Cardiac muscle cell (in vitro differentiated cells and primary cell): ENCODE data around the gene FMN2. TPM values are rescaled to one million over a fixed set of nuclear protein-coding genes. Genes with fewer than 3 reads are reported as not detected.

ENCODE experiments used
- DNase-seq, 2 donors: peaks; one replicate each; pipeline versions ENCODE4 v3.0.0 to v3.0.0-alpha.2; 2010 to 2017; ENCODE audit warnings: low read depth in 1 of 2, low spot score in 1 of 2
- H3K27ac ChIP-seq: fragments of 200-600 bp; sonication (generic); 2 replicates; pipeline ENCODE4 v1.5.1; 2016
- H3K27me3 ChIP-seq: fragments of 200-600 bp; sonication (generic); 2 replicates; pipeline ENCODE4 v1.6.0; 2016; ENCODE audit warnings: control low read depth
- H3K36me3 ChIP-seq: fragments of 200-600 bp; sonication (generic); 2 replicates; pipeline ENCODE4 v1.5.1; 2016; ENCODE audit warnings: control low read depth
- H3K4me1 ChIP-seq: fragments of 200-600 bp; sonication (generic); 2 replicates; pipeline ENCODE4 v1.8.1; 2017; ENCODE audit warnings: low read depth, mild to moderate bottlenecking, mixed run types
- H3K4me3 ChIP-seq: fragments of 200-600 bp; sonication (generic); 2 replicates; pipeline ENCODE4 v1.5.1; 2016; ENCODE audit warnings: mild to moderate bottlenecking
- H3K9me3 ChIP-seq: fragments of 200-600 bp; sonication (generic); 2 replicates; pipeline ENCODE4 v1.5.1; 2017; ENCODE audit warnings: low read depth, mild to moderate bottlenecking, control low read depth
- CTCF ChIP-seq: IDR thresholded peaks from 2 replicates; pipeline ENCODE4 v1.5.1; 2012; ENCODE audit warnings: low read depth, mild to moderate bottlenecking, low read length
- polyA plus RNA-seq: library from polyadenylated mRNA; unstranded; fragments of >200 nt; fragmentation: Nextera tagmentation; extraction: Ambion mirVana; gene quantifications from 2 replicates; pipeline ENCODE4 v1.2.1, GENCODE V29; 2016
- total RNA-seq: library from RNA; depleted of rRNA; stranded (reverse); fragments of >200 nt; gene quantifications from 2 replicates; pipeline ENCODE4 v1.2.3, GENCODE V29; 2016

Gene FMN2
- total and polyA plus RNA-seq, 2 experiments from 2014 or later: 0.42 to 2.7 TPM

DNA sequence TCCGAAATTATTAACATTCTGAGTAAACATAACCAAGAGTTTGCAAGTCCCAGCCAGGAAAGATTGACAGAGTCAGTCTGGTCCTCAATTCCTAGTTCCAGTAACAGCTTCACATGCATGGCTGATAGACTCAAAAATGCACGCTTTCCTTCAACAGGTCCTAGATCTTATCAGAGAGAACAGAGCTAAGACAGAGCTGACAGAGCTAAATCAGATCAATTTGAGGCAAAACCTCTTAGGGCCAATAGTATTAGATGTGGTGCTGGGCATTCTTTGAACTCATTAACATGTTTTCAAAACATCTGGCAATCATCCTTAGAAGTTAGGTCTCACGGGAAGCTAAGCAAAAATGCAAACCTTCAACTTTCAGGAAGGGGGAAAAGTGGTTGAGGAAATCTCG lies 406.2 kb downstream of the FMN2 start:
- no peak for TF ChIP-seq CTCF
- Histone ChIP-seq H3K4me3 (no peak overlapping the region), H3K27ac (no peak overlapping the region), H3K36me3 (no peaks in the 10 kb centered on the region), H3K9me3 (no peaks in the 10 kb centered on the region), H3K4me1 (peaks cover 5% of the 10 kb centered on the region), H3K27me3 (no peaks in the 10 kb centered on the region)
- no peak for DNase-seq

DNA sequence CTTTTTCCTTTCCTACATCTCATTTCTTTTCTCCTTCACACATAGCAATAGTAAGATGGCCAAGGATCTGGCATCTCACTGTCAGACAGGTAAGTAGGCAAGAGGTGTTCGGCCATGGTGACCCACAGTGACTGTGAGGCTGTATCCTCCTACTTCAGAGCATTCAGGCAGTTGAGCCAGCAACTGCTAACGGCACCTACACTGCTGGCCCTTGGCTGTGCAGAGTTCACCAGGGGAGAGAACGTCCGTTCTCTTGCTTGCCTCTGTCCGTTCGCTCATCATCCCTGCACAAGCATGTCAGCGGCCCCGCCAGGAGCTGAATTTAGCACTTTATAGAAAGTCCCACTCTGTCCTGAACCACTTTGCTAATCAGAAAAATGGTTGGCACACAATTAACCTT lies 406.7 kb downstream of the FMN2 start:
- peak overlapping the region; percentile 7 for H3K27ac ChIP-seq
- no peaks in the 10 kb centered on the region for H3K27me3 ChIP-seq
- peaks cover 5% of the 10 kb centered on the region for H3K4me1 ChIP-seq
- no peaks in the 10 kb centered on the region for H3K36me3 ChIP-seq
- H3K9me3 ChIP-seq: no peaks in the 10 kb centered on the region
- no peak overlapping the region for H3K4me3 ChIP-seq
- DNase-seq: no peak
- TF ChIP-seq CTCF: no peak

GRCh38 chr1:240499012-240499411 lies 407.3 kb downstream of the FMN2 start:
- H3K27ac ChIP-seq: peak overlapping the region; percentile 7
- H3K4me3 ChIP-seq: no peak overlapping the region
- no peak for TF ChIP-seq CTCF
- no peaks in the 10 kb centered on the region for H3K9me3 ChIP-seq
- H3K27me3 ChIP-seq: no peaks in the 10 kb centered on the region
- peak; percentile 6 to 17 for DNase-seq
- no peaks in the 10 kb centered on the region for H3K36me3 ChIP-seq
- peaks cover 5% of the 10 kb centered on the region for H3K4me1 ChIP-seq

DNA sequence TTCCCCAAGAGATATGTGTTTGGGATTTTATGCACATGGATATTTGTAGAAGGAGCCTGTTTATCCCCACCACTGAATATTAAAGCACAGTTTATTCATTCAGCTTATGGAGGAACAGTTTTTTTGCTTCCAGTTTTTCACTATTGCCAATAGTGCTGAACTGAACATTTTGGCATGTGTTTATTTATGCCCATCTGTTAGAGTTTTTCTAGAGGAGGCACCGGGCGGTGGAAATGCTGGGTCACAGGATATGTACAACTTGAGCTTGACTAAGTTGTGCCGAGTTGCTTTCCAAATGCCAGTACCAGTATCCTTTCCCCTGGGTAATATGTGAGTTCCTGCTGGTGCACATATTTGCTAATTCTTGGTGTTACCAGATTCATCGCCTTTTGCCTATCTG lies 409.0 kb downstream of the FMN2 start:
- no peak overlapping the region for H3K27ac ChIP-seq

GRCh38 chr1:240501115-240501514 lies 409.4 kb downstream of the FMN2 start:
- no peak overlapping the region for H3K4me3 ChIP-seq
- no peak for TF ChIP-seq CTCF
- DNase-seq: no peak
- H3K27me3 ChIP-seq: no peaks in the 10 kb centered on the region
- H3K9me3 ChIP-seq: no peaks in the 10 kb centered on the region
- peaks cover 5% of the 10 kb centered on the region for H3K4me1 ChIP-seq
- no peak overlapping the region for H3K27ac ChIP-seq
- no peaks in the 10 kb centered on the region for H3K36me3 ChIP-seq

More for the DNA sequence above, 409.0 kb downstream of the FMN2 start:
- Histone ChIP-seq H3K36me3 (no peaks in the 10 kb centered on the region), H3K27me3 (no peaks in the 10 kb centered on the region), H3K4me1 (peaks cover 5% of the 10 kb centered on the region), H3K4me3 (no peak overlapping the region), H3K9me3 (no peaks in the 10 kb centered on the region)
- DNase-seq: no peak
- no peak for TF ChIP-seq CTCF

- no peak for TF ChIP-seq CTCF
- peaks cover 5% of the 10 kb centered on the region for H3K4me1 ChIP-seq
- no peak overlapping the region for H3K27ac ChIP-seq
- H3K4me3 ChIP-seq: no peak overlapping the region
- no peaks in the 10 kb centered on the region for H3K36me3 ChIP-seq
- no peaks in the 10 kb centered on the region for H3K9me3 ChIP-seq
- no peak for DNase-seq
- no peaks in the 10 kb centered on the region for H3K27me3 ChIP-seq
Observed at GRCh38 chr1:240503036-240503435, 411.4 kb downstream of the FMN2 start.
